Mucosa of gallbladder (tissue), 1 donor: ENCODE data around the gene EAF1. TPM values are rescaled to one million over a fixed set of nuclear protein-coding genes. Genes with fewer than 3 reads are reported as not detected.
"Not testable (repeated sequence)": the region's sequence is repeated elsewhere in the genome, so short reads cannot be mapped to it uniquely, and the experiment has no call there.

ENCODE experiments used
- DNase-seq: peaks from one replicate; pipeline ENCODE4 v3.0.0-alpha.2; 2020; ENCODE audit warnings: low spot score
- total RNA-seq: library from RNA; stranded (reverse); gene quantifications from one replicate; pipeline ENCODE4 v1.2.1, GENCODE V29; 2021
- donor health status: DM: no; HTN: no; CAD: no.

Gene EAF1
- total RNA-seq, 1 donor from 2014 or later, result 21.8 TPM

- DNase-seq, result no peak
Observed at GRCh38 chr3:15478640-15478979, 51.2 kb downstream of the EAF1 start.

- no peak for DNase-seq
Observed at GRCh38 chr3:15479400-15480224, 52.2 kb downstream of the EAF1 start.

DNA sequence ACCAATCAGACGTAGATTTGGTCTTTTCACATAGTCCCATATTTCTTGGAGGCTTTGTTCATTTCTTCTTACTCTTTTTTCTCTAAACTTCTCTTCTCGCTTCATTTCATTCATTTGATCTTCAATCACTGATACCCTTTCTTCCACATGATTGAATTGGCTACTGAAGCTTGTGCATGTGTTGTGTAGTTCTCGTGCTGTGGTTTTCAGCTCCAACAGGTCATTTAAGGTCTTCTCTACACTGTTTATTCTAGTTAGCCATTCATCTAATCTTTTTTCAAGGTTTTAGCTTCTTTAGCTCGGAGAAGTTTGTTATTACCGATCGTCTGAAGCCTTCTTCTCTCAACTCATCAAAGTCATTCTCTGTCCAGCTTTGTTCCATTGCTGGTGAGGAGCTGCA is 57.2 kb downstream of the EAF1 start:
- not testable (repeated sequence) for DNase-seq

GRCh38 chr3:15486020-15486419 is 58.6 kb downstream of the EAF1 start:
- no peak for DNase-seq

DNA sequence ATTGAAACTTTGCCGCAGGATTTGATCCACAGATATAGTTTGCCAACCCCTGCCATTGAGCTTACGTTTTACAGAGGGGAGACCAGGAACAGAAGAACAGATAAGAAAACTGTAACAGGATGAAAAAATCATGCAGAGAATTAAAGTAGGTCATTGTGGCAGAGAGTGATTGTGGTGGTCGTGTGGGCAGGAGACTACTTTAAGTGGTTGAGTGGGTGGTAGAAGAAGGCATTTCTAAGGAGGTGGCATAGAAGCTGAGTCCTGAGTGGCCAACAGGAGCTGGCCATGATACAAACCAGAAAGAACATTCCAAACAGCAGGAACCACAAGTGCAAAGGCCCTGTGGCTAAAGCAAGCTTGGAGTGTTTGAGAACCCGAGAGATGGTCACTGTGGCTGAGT is 59.6 kb downstream of the EAF1 start:
- no peak for DNase-seq

GRCh38 chr3:15488002-15488401 is 60.6 kb downstream of the EAF1 start:
- no peak for DNase-seq

GRCh38 chr3:15490158-15490557 is 62.8 kb downstream of the EAF1 start:
- no peak for DNase-seq

GRCh38 chr3:15491143-15491542 is 63.7 kb downstream of the EAF1 start:
- no peak for DNase-seq

Other genes with a start within 250 kb of the EAF1 start
- gene CAPN7, start 221.4 kb upstream of the EAF1 start, total RNA-seq, result 46.1 TPM
- gene SH3BP5, start 95.0 kb upstream of the EAF1 start, total RNA-seq, result 60.4 TPM
- 13.1 TPM for gene METTL6, start 54 bp upstream of the EAF1 start, total RNA-seq
- gene COLQ, start 94.1 kb downstream of the EAF1 start, total RNA-seq, result 2.9 TPM
- 22.5 TPM for gene HACL1, start 174.0 kb downstream of the EAF1 start, total RNA-seq
- 45.9 TPM for gene BTD, start 174.1 kb downstream of the EAF1 start, total RNA-seq